GM21529 (cell line): ENCODE measurements around the gene PRPF38A.

Experiments used
- ATAC-seq: cut with Tn5 transposase; IDR thresholded peaks from one replicate; pipeline ENCODE4 v1.9.1; 2021; ENCODE audit not compliant: unreplicated experiment

PRPF38A gene

GRCh38 chr1:52455686-52456085 lies 51.3 kb downstream of the PRPF38A start:
- no peak for ATAC-seq

DNA sequence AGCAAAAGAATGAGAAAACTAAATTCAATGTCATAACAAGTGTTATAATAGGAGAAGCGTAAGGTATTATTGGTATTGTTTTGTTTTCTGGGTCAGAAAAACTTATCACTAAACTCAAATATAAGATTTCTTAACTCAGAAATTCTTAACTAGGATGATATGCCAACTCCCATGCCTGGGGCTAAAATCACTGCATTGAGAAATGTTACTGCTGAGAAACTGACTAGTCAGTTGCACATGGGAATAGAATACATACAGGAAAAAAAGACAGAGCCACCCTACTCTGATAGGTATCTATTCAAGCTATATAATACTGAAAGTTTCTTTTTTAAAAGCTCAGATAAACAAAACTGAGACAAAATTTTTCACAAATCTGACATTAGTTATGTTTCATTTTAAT lies 56.3 kb downstream of the PRPF38A start:
- no peak for ATAC-seq

DNA sequence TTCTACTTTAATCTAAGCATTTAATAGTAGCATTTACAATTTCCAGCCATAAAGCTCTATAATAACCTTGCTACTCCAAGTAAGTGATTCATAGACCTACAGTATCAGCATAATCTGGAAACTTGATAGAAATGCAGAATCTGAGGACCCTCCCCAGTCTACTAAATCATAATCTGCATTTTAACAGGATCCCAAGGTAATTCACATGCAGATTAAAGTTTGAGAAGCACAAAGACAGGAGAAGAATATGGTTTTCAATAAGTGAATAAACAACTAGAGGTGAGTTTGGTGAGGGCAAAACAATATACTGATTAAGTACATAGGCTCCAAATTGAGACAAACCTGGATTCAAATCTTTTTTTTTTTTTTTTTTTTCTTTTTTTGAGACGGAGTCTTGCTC lies 57.4 kb downstream of the PRPF38A start:
- ATAC-seq: no peak

DNA sequence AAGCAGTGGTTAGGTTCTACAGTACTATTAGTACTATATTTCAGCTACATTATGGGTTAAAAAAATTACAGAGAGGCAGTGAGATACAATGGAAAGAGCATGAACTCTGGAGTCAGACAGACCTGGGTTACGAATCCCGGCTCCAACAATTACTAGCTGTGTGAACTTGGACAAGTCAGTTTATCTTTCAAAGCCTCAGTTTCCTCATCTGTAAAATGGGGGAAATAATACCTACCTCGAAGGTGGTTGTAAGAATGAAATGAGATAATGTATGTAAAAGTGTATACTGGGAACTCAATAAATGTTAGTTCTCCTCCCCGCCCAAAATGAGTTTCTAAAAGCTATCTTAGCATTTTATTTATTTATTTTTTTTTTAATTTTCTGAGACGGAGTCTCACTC lies 59.5 kb downstream of the PRPF38A start:
- ATAC-seq: no peak

GRCh38 chr1:52469108-52469507 lies 64.7 kb downstream of the PRPF38A start:
- ATAC-seq: no peak
